Endodermal cell (in vitro differentiated cells): ENCODE measurements around the gene LPP. TPM values are rescaled to one million over a fixed set of nuclear protein-coding genes. Genes with fewer than 3 reads are reported as not detected.

ENCODE experiments used
- DNase-seq: peaks from one replicate; pipeline ENCODE4 v3.0.0-alpha.2; 2017
- H3K27ac ChIP-seq: 2 replicates; pipeline ENCODE4 v1.5.1; 2013; ENCODE audit warnings: mild to moderate bottlenecking, low read depth, low read length, moderate library complexity
- H3K27me3 ChIP-seq: 2 replicates; pipeline ENCODE4 v1.6.1; 2013; ENCODE audit warnings: mild to moderate bottlenecking, low read length, moderate library complexity; ENCODE audit not compliant: insufficient read depth, control insufficient read depth, poor library complexity, severe bottlenecking
- H3K36me3 ChIP-seq: 2 replicates; pipeline ENCODE4 v1.7.0; 2013; ENCODE audit warnings: mild to moderate bottlenecking, low read length, moderate library complexity; ENCODE audit not compliant: control insufficient read depth, insufficient read depth
- H3K4me1 ChIP-seq: one replicate; pipeline ENCODE4 v1.7.0; 2013; ENCODE audit warnings: low read length; ENCODE audit not compliant: control insufficient read depth, insufficient read depth
- H3K4me3 ChIP-seq: 2 replicates; pipeline ENCODE4 v1.5.1; 2013; ENCODE audit warnings: mild to moderate bottlenecking, low read length, moderate library complexity
- H3K9ac ChIP-seq: 2 replicates; pipeline ENCODE4 v1.6.1; 2013; ENCODE audit warnings: mild to moderate bottlenecking, low read length, moderate library complexity; ENCODE audit not compliant: poor library complexity, severe bottlenecking; ENCODE audit errors: extremely low read depth
- H3K9me3 ChIP-seq: 2 replicates; pipeline ENCODE4 v1.6.1; 2013; ENCODE audit warnings: mild to moderate bottlenecking, low read length, moderate library complexity; ENCODE audit not compliant: control insufficient read depth
- H3K27ac Mint-ChIP-seq: 2 replicates; pipeline ENCODE4 v1.8.0; 2020; ENCODE audit warnings: mixed read lengths
- H3K27me3 Mint-ChIP-seq: 2 replicates; pipeline ENCODE4 v1.8.0; 2021; ENCODE audit warnings: mild to moderate bottlenecking, mixed read lengths; ENCODE audit not compliant: insufficient read depth
- H3K36me3 Mint-ChIP-seq: 2 replicates; pipeline ENCODE4 v1.8.0; 2020; ENCODE audit warnings: low read depth, mixed read lengths
- H3K4me1 Mint-ChIP-seq: 2 replicates; pipeline ENCODE4 v1.8.0; 2020; ENCODE audit warnings: mixed read lengths
- H3K4me3 Mint-ChIP-seq: 2 replicates; pipeline ENCODE4 v1.8.0; 2020; ENCODE audit warnings: mild to moderate bottlenecking, moderate library complexity, mixed read lengths
- H3K9me3 Mint-ChIP-seq: 2 replicates; pipeline ENCODE4 v1.8.0; 2020; ENCODE audit warnings: mild to moderate bottlenecking, mixed read lengths
- CTCF ChIP-seq: fragments of 200-600 bp; sonication (generic); conservative IDR thresholded peaks from 2 replicates; pipeline ENCODE4 v1.5.0; 2021; ENCODE audit warnings: antibody characterized with exemption, mild to moderate bottlenecking
- WGBS, 2 experiments: methylation state at CpG; one replicate each; pipeline versions ENCODE4 v1.1.5 to v1.1.7; 2013; ENCODE audit warnings: missing lambda C conversion rate in 2 of 2, mixed read lengths in 1 of 2; ENCODE audit not compliant: insufficient coverage in 1 of 2, insufficient read length in 1 of 2; 5-methylcytosine and 5-hydroxymethylcytosine counted together
- total RNA-seq, 2 donors: library from RNA; stranded (reverse); fragmentation: NEBNext Ultra II Directional in 1 of 2; extraction: Animal tissue kit (Norgen Biotek cat#: 25700) in 1 of 2; gene quantifications; 2 replicates in 1 of 2; 3 replicates in 1 of 2; pipeline ENCODE4 v1.2.1, GENCODE V29; 2021

LPP gene
- total RNA-seq, 2 donors from 2014 or later: 78.0 to 105 TPM

- Mint-ChIP-seq H3K4me1 (peaks cover 2% of the 10 kb centered on the region), H3K36me3 (no peaks in the 10 kb centered on the region), H3K4me3 (no peak overlapping the region), H3K27ac (no peak overlapping the region), H3K9me3 (peaks cover 3% of the 10 kb centered on the region), H3K27me3 (no peaks in the 10 kb centered on the region)
- DNase-seq: no peak
- Histone ChIP-seq H3K27ac (no peak overlapping the region), H3K27me3 (no peaks in the 10 kb centered on the region), H3K9ac (no peak overlapping the region), H3K4me1 (no peaks in the 10 kb centered on the region), H3K36me3 (no peaks in the 10 kb centered on the region), H3K4me3 (no peak overlapping the region), H3K9me3 (no peaks in the 10 kb centered on the region)
- no peak for TF ChIP-seq CTCF
- WGBS, 2 experiments: 100% methylated on average over 1 of the region's 1 CpG
Measured at GRCh38 chr3:188134856-188135255, 19.1 kb upstream of the LPP start.

GRCh38 chr3:188135271-188135670 lies 18.7 kb upstream of the LPP start:
- H3K4me3 Mint-ChIP-seq: no peak overlapping the region
- no peaks in the 10 kb centered on the region for H3K36me3 Mint-ChIP-seq
- H3K36me3 ChIP-seq: no peaks in the 10 kb centered on the region
- H3K27ac Mint-ChIP-seq: no peak overlapping the region
- no peak for DNase-seq
- peaks cover 3% of the 10 kb centered on the region for H3K9me3 Mint-ChIP-seq
- TF ChIP-seq CTCF: no peak
- no peak overlapping the region for H3K4me3 ChIP-seq
- H3K9ac ChIP-seq: no peak overlapping the region
- H3K27me3 ChIP-seq: no peaks in the 10 kb centered on the region
- H3K27ac ChIP-seq: no peak overlapping the region
- no peaks in the 10 kb centered on the region for H3K27me3 Mint-ChIP-seq
- H3K9me3 ChIP-seq: no peaks in the 10 kb centered on the region
- no peaks in the 10 kb centered on the region for H3K4me1 ChIP-seq
- WGBS, 2 experiments: 88 to 98% methylated on average over 1 to 4 of the region's 5 CpGs
- peaks cover 2% of the 10 kb centered on the region for H3K4me1 Mint-ChIP-seq

GRCh38 chr3:188137051-188137450 lies 16.9 kb upstream of the LPP start:
- H3K4me1 Mint-ChIP-seq: peaks cover 2% of the 10 kb centered on the region
- no peaks in the 10 kb centered on the region for H3K36me3 ChIP-seq
- no peak overlapping the region for H3K4me3 ChIP-seq
- H3K27me3 Mint-ChIP-seq: no peaks in the 10 kb centered on the region
- no peak overlapping the region for H3K27ac ChIP-seq
- DNase-seq: no peak
- WGBS, 2 experiments: 71 to 91% methylated on average over 1 of the region's 1 CpG
- no peaks in the 10 kb centered on the region for H3K9me3 ChIP-seq
- H3K27me3 ChIP-seq: no peaks in the 10 kb centered on the region
- H3K36me3 Mint-ChIP-seq: no peaks in the 10 kb centered on the region
- no peaks in the 10 kb centered on the region for H3K9me3 Mint-ChIP-seq
- H3K4me3 Mint-ChIP-seq: no peak overlapping the region
- H3K9ac ChIP-seq: no peak overlapping the region
- no peak for TF ChIP-seq CTCF
- H3K4me1 ChIP-seq: no peaks in the 10 kb centered on the region
- H3K27ac Mint-ChIP-seq: no peak overlapping the region
